Kidney epithelial cell (primary cell): ENCODE data around the gene MARK4. TPM values are rescaled to one million over a fixed set of nuclear protein-coding genes. Genes with fewer than 3 reads are reported as not detected.
"Not testable (repeated sequence)": the region's sequence is repeated elsewhere in the genome, so short reads cannot be mapped to it uniquely, and the experiment has no call there.

ENCODE experiments used
- DNase-seq: peaks from one replicate; pipeline ENCODE4 v3.0.0-alpha.2; 2010; ENCODE audit warnings: low read depth
- H3K27me3 ChIP-seq: 2 replicates; pipeline ENCODE4 v1.6.0; 2011; ENCODE audit warnings: low read length; ENCODE audit not compliant: control insufficient read depth, insufficient read depth
- H3K36me3 ChIP-seq: 2 replicates; pipeline ENCODE4 v1.5.1; 2011; ENCODE audit warnings: low read length; ENCODE audit not compliant: control insufficient read depth, insufficient read depth
- H3K4me3 ChIP-seq: 2 replicates; pipeline ENCODE4 v1.5.1; 2011; ENCODE audit warnings: low read depth, mild to moderate bottlenecking, control low read depth, low read length
- total RNA-seq: library from RNA; depleted of rRNA; stranded (reverse); fragments of >200 nt; gene quantifications from 2 replicates; pipeline ENCODE4 v1.2.3, GENCODE V29; 2015
- TF ChIP-seq, protein P1 (sequence below): IDR thresholded peaks from 2 replicates; pipeline ENCODE4 v1.5.1; 2011; ENCODE audit warnings: mild to moderate bottlenecking, moderate library complexity, low read length, control low read depth, inconsistent platforms; ENCODE audit not compliant: insufficient read depth, poor library complexity, severe bottlenecking

MARK4 gene
- total RNA-seq, 1 donor from 2014 or later = 21.9 TPM

DNA sequence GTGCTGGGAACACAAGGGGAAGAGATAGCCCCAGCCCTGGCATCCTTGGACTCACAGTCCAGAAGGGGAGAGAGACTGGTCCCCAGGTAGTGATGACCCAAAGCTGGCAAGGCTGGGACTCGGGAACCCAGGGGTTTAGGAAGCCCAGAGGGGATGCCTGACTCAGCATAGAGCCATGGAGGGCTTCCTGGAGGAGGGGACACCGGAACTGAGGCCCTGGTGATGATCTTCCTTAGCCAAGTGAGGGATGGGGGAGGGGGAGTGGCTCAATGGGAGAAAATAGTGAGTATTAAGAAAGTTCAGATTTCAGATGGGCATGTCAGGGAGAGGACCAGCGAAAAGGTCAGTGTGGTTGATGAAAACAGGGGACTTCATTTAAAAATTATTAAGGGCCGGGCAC is 32.6 kb upstream of the MARK4 start:
- Histone ChIP-seq H3K36me3 (no peaks in the 10 kb centered on the region), H3K4me3 (no peak overlapping the region), H3K27me3 (peaks cover 49% of the 10 kb centered on the region)
- TF ChIP-seq, protein P1, sequence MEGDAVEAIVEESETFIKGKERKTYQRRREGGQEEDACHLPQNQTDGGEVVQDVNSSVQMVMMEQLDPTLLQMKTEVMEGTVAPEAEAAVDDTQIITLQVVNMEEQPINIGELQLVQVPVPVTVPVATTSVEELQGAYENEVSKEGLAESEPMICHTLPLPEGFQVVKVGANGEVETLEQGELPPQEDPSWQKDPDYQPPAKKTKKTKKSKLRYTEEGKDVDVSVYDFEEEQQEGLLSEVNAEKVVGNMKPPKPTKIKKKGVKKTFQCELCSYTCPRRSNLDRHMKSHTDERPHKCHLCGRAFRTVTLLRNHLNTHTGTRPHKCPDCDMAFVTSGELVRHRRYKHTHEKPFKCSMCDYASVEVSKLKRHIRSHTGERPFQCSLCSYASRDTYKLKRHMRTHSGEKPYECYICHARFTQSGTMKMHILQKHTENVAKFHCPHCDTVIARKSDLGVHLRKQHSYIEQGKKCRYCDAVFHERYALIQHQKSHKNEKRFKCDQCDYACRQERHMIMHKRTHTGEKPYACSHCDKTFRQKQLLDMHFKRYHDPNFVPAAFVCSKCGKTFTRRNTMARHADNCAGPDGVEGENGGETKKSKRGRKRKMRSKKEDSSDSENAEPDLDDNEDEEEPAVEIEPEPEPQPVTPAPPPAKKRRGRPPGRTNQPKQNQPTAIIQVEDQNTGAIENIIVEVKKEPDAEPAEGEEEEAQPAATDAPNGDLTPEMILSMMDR = no peak
- no peak for DNase-seq

DNA sequence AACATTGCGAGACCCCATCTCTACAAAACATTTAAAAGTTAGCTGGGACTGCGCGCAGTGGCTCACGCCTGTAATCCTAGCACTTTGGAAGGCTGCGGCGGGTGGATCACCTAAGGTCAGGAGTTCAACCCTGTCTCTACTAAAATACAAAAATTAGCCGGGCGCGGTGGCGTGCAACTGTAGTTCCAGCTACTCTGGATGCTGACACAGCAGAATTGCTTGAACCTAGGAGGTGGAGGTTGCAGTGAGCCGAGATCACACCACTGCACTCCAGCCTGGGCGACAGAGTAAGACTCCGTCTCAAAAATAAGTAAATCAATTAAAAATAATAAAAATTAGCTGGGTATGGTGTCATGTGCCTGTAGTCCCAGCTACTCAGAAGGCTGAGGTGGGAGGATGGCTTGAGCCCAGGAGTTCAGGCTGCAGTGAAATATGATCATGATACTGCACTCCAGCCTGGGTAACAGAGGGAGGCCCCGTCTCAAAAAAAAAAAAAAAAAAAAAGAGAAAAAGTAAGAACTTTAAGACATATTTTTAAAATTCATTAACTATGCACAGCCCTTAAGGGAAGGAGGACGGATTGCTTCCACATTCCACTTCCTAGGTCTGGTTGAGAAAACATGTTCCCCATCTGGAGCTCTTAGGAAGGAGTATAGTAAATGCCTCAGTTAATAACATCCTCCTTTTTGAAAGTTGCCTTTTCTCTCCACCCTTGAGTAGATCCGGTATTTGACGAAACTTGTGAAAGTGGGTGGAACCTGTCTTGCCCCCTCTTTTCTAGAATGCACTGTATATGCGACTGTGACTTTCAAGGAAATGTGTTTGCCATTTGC is 31.9 kb upstream of the MARK4 start:
- TF ChIP-seq, protein P1 = no peak
- DNase-seq = no peak
- H3K36me3 ChIP-seq = no peaks in the 10 kb centered on the region
- H3K4me3 ChIP-seq = no peak overlapping the region
- peaks cover 53% of the 10 kb centered on the region for H3K27me3 ChIP-seq

- Histone ChIP-seq H3K36me3 (no peaks in the 10 kb centered on the region), H3K27me3 (peaks cover 38% of the 10 kb centered on the region), H3K4me3 (no peak overlapping the region)
- DNase-seq = no peak
- TF ChIP-seq, protein P1 = no peak
Observed at GRCh38 chr19:45222724-45223123, 28.3 kb upstream of the MARK4 start.

- Histone ChIP-seq H3K4me3 (no peak overlapping the region), H3K27me3 (peaks cover 30% of the 10 kb centered on the region), H3K36me3 (no peaks in the 10 kb centered on the region)
- TF ChIP-seq, protein P1 = no peak
- DNase-seq = no peak
Observed at GRCh38 chr19:45223879-45224278, 27.2 kb upstream of the MARK4 start.

DNA sequence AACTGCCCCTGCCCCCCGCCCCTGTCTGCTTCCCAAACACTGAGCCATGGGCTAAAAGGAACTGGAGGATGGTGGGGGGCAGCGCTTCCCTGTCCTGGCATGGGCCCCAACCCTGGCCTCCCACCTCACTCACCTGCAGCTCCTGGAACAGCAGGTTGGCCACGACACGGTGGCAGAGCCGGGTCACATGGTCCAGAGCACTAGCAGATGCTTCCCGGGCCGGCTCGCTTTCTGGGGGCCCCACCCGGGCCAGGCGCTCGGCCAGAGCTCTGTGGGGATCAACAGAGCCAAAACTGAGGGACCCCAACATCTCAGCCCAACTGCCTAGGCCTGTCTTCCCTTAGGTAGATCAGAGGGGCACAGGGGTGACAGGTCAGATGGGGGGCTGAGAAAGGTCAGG is 26.4 kb upstream of the MARK4 start:
- TF ChIP-seq, protein P1 = no peak
- Histone ChIP-seq H3K4me3 (no peak overlapping the region), H3K36me3 (no peaks in the 10 kb centered on the region), H3K27me3 (peaks cover 28% of the 10 kb centered on the region)
- no peak for DNase-seq

- H3K36me3 ChIP-seq, H3K4me3 ChIP-seq, DNase-seq: not testable (repeated sequence)
- peaks cover 25% of the 10 kb centered on the region for H3K27me3 ChIP-seq
Observed at GRCh38 chr19:45229056-45229455, 22.0 kb upstream of the MARK4 start.
